ENCODE measurements around the gene RALY. TPM values are rescaled to one million over a fixed set of nuclear protein-coding genes. Genes with fewer than 3 reads are reported as not detected.

Gene RALY
- polyA plus RNA-seq, 2 of the 4 experiments (the other 2 are of a cell fraction): 63.4 to 102 TPM

DNA sequence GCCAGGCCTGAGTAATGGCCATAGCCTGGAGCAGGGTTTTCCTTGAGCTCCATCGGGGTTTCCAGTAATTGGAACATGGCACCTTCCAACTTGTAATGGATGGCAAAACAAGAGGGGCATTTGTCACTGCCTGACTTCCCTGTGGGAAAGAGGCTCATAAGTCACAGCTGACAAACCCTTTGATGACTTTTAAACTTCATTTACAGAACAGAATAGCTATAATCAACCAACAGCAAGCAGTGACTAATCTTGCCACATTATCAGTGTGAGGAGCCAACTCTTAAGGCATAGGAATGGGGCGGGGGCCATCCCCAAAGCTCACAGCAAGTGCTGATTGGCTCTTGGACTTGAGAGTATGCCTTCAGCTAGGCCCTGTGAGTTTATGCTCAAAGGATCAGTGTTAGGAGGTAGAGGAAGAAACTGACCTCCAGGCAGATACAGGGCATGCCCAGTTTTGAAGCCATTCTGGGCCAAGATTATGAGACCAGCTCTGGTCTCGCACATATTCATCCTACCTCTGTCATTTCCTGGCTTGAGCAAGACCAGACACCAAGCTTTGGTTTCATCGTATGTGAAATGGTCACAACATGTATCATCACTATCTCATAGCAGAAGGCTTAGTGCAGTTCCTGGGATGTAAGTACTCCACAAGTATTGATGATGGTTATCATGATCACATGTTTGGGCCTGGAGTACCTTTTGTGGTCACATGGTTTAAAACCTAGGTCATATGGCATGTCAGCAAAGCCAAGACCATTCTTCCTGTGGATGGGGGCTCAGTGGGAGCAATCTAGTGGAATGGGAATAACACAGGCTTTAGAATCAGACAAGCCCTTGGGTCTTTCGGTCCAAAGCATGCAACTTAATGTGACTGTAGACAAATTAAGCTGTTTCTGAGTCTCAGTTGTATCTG is 69.1 kb downstream of the RALY start:
- Histone ChIP-seq H3K9me3 (no peaks in the 10 kb centered on the region), H3K27ac (no peak overlapping the region), H3K4me1 (0 out of 3 replicates have a peak, but pooled peaks cover 7% of the 10 kb centered on the region), H3K4me3 (no peak overlapping the region), H3K4me2 (no peak overlapping the region)
- no peak for DNase-seq (ENCODE audit: low read depth in 1 of 2, low spot score in 1 of 2)
- no peak for ATAC-seq
- POLR2A ChIA-PET: no interaction called here
- FAIRE-seq: no peak
- 90% methylated on average over 5 of the region's 5 CpGs for WGBS (ENCODE audit: missing lambda C conversion rate)
- TF ChIP-seq KDM1A (IDR thresholded peaks at IDR 0.05; ENCODE audit: low read depth): no peak
- no peak for TF ChIP-seq EHF (CRISPR knock-in tag; IDR thresholded peaks at IDR 0.05)
- peak; percentile 46; the same call in 1 of the 2 replicates for TF ChIP-seq USF2 (IDR thresholded peaks at IDR 0.05)
- TF ChIP-seq HOXA7 (CRISPR knock-in tag; IDR thresholded peaks at IDR 0.05): no peak
- no peak for TF ChIP-seq FOSB (CRISPR knock-in tag; IDR thresholded peaks at IDR 0.05)
- no peak for TF ChIP-seq FOXS1 (CRISPR knock-in tag; IDR thresholded peaks at IDR 0.05)
- TF ChIP-seq RFX5 (IDR thresholded peaks at IDR 0.05): no peak
- CTCF ChIA-PET: interaction anchor here (1.2 to 2.0 kb wide), 3 partner anchors 15 to 331 kb away, joined by 3 to 9 read pairs (median 3); partner anchors contain the start of gene ZNF341

DNA sequence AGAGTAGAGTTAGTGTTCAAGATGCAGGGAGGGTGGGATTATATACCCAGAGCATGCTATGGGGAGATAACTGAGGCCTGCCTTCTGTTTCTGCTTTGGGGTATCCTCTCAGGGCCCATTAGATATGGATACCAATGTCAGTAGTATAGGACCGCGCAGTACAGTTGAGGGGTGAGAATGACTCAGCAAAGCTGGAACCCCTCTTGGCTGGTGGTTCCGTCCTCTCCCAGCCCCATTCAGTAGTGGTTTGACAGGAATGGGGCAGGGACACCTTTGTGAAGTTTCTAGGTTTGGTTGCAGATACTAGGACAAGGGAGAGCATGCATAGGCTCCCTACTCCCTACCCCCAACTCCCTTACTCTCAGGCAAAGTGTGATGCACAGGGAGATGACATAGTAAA is 70.6 kb downstream of the RALY start:
- H3K27ac ChIP-seq: peak overlapping the region in 1 of 2 experiments; percentile 37; a peak in 3 of 6 replicates
- 0 out of 3 replicates have a peak, but pooled peaks cover 7% of the 10 kb centered on the region for H3K4me1 ChIP-seq
- TF ChIP-seq, protein P1, sequence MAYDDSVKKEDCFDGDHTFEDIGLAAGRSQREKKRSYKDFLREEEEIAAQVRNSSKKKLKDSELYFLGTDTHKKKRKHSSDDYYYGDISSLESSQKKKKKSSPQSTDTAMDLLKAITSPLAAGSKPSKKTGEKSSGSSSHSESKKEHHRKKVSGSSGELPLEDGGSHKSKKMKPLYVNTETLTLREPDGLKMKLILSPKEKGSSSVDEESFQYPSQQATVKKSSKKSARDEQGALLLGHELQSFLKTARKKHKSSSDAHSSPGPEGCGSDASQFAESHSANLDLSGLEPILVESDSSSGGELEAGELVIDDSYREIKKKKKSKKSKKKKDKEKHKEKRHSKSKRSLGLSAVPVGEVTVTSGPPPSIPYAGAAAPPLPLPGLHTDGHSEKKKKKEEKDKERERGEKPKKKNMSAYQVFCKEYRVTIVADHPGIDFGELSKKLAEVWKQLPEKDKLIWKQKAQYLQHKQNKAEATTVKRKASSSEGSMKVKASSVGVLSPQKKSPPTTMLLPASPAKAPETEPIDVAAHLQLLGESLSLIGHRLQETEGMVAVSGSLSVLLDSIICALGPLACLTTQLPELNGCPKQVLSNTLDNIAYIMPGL (CRISPR knock-in tag; IDR thresholded peaks at IDR 0.05; ENCODE audit: borderline replicate concordance): no peak
- TF ChIP-seq MAFK (IDR thresholded peaks at IDR 0.05; ENCODE audit: partially characterized antibody) (peak; percentile 36), HDAC2 (IDR thresholded peaks at IDR 0.05) (no peak), NFE2L2 (conservative IDR thresholded peaks at IDR 0.05; ENCODE audit: low read length) (0 out of 2 replicates have a peak, but pooled peaks have one; percentile 28)
- ATAC-seq (no peak), FAIRE-seq (no peak), DNase-seq (ENCODE audit: low read depth in 1 of 2, low spot score in 1 of 2) (no peak)
- ChIA-PET CTCF (interaction anchor here (2.0 kb wide), 2 partner anchors 17 to 201 kb away, joined by 5 to 9 read pairs; no protein-coding TSS in a partner anchor), POLR2A (no interaction called here)
- no peak overlapping the region for H3K4me2 ChIP-seq
- no peaks in the 10 kb centered on the region for H3K9me3 ChIP-seq
- H3K4me3 ChIP-seq: no peak overlapping the region
- 88% methylated on average over 3 of the region's 3 CpGs for WGBS (ENCODE audit: missing lambda C conversion rate)

- Histone ChIP-seq H3K4me2 (no peak overlapping the region), H3K9me3 (no peaks in the 10 kb centered on the region), H3K4me3 (no peak overlapping the region), H3K4me1 (0 out of 3 replicates have a peak, but pooled peaks cover 12% of the 10 kb centered on the region), H3K27ac (no peak overlapping the region)
- no peak for ATAC-seq
- TF ChIP-seq CHD4 (IDR thresholded peaks at IDR 0.05; ENCODE audit: borderline replicate concordance): no peak
- 0 out of 2 replicates have a peak, but pooled peaks have one; percentile 6 for TF ChIP-seq USF2 (IDR thresholded peaks at IDR 0.05)
- POLR2A ChIA-PET: no interaction called here
- CTCF ChIA-PET: interaction anchor here (0.6 to 2.0 kb wide), 6 partner anchors 7 to 411 kb away, joined by 4 to 11 read pairs (median 5); no protein-coding TSS in a partner anchor
- 83% methylated on average over 2 of the region's 2 CpGs for WGBS (ENCODE audit: missing lambda C conversion rate)
- no peak for FAIRE-seq
- peak in 1 of 2 experiments; percentile 11 for DNase-seq (ENCODE audit: low read depth in 1 of 2, low spot score in 1 of 2)
Observed at GRCh38 chr20:34065260-34065659, 71.5 kb downstream of the RALY start.
